Large intestine (tissue), 3 donors: Measurements from ENCODE around the gene ATP9B. TPM values are rescaled to one million over a fixed set of nuclear protein-coding genes. Genes with fewer than 3 reads are reported as not detected.

Experiments
- DNase-seq, 2 donors: peaks; one replicate each; pipeline versions ENCODE4 v3.0.0 to v3.0.0-alpha.2; 2013
- H3K27ac ChIP-seq: one replicate; pipeline ENCODE4 v1.5.1; 2013; ENCODE audit warnings: low read length
- H3K27me3 ChIP-seq: 2 replicates; pipeline ENCODE4 v1.6.1; 2013; ENCODE audit warnings: low read length; ENCODE audit not compliant: control insufficient read depth, insufficient read depth
- H3K36me3 ChIP-seq: 2 replicates; pipeline ENCODE4 v1.6.1; 2013; ENCODE audit warnings: low read length; ENCODE audit not compliant: control insufficient read depth, insufficient read depth
- H3K4me1 ChIP-seq: one replicate; pipeline ENCODE4 v1.6.1; 2013; ENCODE audit warnings: low read length; ENCODE audit not compliant: control insufficient read depth, insufficient read depth
- H3K4me3 ChIP-seq: one replicate; pipeline ENCODE4 v1.5.1; 2013; ENCODE audit warnings: low read length
- H3K9me3 ChIP-seq: one replicate; pipeline ENCODE4 v1.6.1; 2013; ENCODE audit warnings: mild to moderate bottlenecking, low read depth, low read length, moderate library complexity; ENCODE audit not compliant: control insufficient read depth
- WGBS: methylation state at CpG from one replicate; pipeline ENCODE4 v1.1.5; 2013; ENCODE audit warnings: low lambda C conversion rate; ENCODE audit not compliant: insufficient coverage; 5-methylcytosine and 5-hydroxymethylcytosine counted together
- polyA plus RNA-seq: library from polyadenylated mRNA; unstranded; fragments of 120-200 nt; gene quantifications from one replicate; pipeline ENCODE4 v1.2.1, GENCODE V29; 2013

The ATP9B gene
- polyA plus RNA-seq, 1 donor, result 19.9 TPM

- no peaks in the 10 kb centered on the region for H3K27me3 ChIP-seq
- no peak overlapping the region for H3K4me3 ChIP-seq
- no CpG with 5 or more reads among the region's 12 CpGs for WGBS
- H3K4me1 ChIP-seq, result no peaks in the 10 kb centered on the region
- no peaks in the 10 kb centered on the region for H3K36me3 ChIP-seq
- no peaks in the 10 kb centered on the region for H3K9me3 ChIP-seq
- no peak for DNase-seq
- H3K27ac ChIP-seq, result no peak overlapping the region
Measured at GRCh38 chr18:79425569-79425886, 356.3 kb downstream of the ATP9B start.

- Histone ChIP-seq H3K36me3 (no peaks in the 10 kb centered on the region), H3K4me1 (no peaks in the 10 kb centered on the region), H3K27ac (no peak overlapping the region), H3K4me3 (no peak overlapping the region), H3K27me3 (no peaks in the 10 kb centered on the region), H3K9me3 (no peaks in the 10 kb centered on the region)
- WGBS, result no CpG with 5 or more reads among the region's 37 CpGs
- DNase-seq, result no peak
Measured at GRCh38 chr18:79426376-79427300, 357.4 kb downstream of the ATP9B start.

- Histone ChIP-seq H3K27ac (no peak overlapping the region), H3K9me3 (no peaks in the 10 kb centered on the region), H3K4me3 (no peak overlapping the region), H3K36me3 (no peaks in the 10 kb centered on the region), H3K27me3 (no peaks in the 10 kb centered on the region), H3K4me1 (no peaks in the 10 kb centered on the region)
- no peak for DNase-seq
- no CpG with 5 or more reads among the region's 29 CpGs for WGBS
Measured at GRCh38 chr18:79427368-79428225, 358.4 kb downstream of the ATP9B start.

Other genes starting within 250 kb of the ATP9B start
- under 0.01 TPM for gene SALL3, start 89.6 kb upstream of the ATP9B start, polyA plus RNA-seq